HG03159 (cell line): ENCODE data around the gene SHD.

ENCODE experiments used
- ATAC-seq: cut with Tn5 transposase; IDR thresholded peaks from one replicate; pipeline ENCODE4 v1.9.1; 2021; ENCODE audit warnings: mild to moderate bottlenecking, moderate library complexity; ENCODE audit not compliant: unreplicated experiment

SHD gene

DNA sequence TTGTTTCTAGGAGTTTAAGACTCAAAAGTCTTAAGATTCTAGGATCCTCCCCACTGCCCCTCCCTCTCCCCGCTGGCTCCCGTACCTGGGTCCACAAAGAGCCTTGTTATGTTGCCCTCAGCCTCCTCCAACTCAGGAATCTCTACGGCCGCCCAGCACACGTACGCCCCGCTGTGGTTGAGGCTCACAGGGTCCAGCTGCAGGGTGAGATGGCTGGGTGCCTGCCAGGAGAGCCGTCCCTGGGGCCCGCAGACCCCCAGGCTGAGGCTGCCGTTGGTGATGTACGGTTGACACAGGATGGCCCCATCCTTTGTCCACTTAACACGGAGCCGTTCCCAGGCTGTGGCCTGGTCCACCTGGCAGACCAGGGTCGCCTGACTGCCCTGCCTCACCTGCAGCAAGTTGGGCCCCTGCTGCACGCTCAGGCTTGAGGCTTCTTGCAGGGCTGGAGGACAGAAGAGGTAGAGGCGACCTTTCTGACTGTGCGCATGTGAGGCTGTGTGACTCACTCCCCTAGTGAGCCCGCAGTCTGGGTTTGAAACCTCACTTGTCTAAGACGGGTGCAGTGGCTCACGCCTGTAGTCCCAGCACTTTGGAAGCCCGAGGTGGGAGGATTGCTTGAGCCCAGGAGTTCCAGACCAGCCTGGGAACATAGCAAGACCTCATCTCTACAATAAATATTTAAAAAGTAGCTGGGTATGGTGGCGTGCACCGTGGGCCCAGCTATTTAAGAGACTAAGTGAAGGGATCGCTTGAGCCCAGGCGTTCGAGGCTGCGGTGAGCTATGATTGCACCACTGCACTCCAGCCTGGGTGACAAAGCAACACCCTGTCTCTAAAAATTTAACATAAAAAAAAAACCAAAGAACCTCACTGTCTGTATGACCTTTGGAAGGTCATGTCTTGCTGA, 19.1 kb downstream of the SHD start:
- no peak for ATAC-seq

DNA sequence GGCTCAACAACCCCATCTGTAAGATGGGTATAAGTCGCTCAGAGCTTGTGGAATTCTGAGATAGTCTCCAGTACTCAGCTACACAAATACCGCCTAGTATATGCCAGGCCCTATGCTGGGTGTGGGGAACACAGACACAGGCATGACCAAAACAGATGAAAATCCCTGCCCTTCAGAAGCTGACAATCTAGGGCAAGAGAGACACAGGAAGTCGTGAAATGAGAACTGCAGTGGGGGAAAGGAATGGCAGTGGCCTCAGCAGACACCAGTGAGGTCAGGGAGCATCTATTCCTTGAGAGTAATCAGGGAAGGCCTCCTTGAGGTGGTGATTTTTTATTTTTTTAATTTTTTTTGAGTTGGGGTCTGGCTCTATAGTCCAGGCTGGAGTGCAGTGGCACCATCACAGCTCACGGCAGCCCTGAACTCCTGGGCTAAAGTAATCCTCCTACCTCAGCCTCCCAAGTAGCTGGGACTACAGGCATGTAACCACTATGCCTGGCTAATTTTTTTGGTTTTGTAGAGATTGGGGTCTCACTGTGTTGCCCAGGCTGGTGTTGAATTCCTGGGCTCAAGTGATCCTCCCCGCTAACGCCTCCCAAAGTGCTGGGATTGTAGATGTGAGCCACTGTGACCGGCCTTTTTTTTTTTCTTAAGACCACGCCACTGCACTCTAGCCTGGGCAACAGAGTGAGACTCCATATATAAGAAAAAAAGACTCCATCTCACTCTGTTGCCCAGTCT, 19.9 kb downstream of the SHD start:
- no peak for ATAC-seq

DNA sequence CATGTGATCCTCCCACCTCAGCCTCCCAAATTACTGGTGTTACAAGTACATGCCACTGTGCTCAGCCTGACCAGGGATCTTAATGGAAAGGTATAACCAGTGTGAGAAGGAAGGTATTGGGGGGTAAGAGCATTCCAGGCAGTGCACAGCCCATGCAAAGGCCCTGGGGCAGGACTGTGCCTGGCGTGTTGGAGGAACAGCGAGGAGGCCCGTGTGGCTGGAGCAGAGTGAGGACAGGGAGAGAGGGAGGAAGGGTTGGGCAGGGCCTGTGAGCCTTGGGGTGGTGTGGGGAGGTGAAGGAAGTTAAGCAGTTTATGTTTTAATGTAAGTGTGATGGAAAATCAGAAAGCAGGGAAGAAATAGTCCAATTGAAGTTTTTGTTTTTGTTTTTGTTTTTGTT, 21.5 kb downstream of the SHD start:
- no peak for ATAC-seq

DNA sequence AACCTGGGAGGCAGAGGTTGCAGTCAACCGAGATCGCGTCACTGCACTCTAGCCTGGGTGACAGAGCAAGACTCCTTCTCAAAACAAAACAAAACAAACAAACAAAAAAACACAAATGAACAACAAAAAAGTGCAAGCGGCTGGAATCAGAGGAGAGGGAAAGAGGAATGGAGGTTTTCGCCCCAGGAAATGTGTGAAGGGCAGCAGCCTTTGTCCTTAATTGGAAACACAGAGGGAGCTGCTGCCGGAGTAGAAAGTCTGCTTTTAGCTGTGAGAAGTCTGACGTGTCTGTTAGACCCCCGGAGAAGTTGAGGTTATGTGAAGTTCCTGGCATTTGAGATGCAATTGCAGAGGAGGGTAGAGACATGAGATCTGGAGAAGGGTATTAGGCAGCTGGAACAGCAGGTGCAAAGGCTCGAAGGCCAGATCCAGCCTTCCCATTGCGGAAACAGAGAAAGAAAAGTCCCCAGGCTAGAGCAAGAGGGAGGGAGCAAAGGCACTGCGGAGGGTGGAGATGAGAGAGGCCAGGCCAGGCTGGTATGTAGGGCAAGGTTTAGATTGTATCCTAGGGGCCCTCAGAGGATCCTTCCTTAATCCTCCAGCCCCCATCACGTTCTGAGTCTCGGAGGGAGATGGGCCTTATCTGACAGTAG, 22.6 kb downstream of the SHD start:
- ATAC-seq, result no peak

DNA sequence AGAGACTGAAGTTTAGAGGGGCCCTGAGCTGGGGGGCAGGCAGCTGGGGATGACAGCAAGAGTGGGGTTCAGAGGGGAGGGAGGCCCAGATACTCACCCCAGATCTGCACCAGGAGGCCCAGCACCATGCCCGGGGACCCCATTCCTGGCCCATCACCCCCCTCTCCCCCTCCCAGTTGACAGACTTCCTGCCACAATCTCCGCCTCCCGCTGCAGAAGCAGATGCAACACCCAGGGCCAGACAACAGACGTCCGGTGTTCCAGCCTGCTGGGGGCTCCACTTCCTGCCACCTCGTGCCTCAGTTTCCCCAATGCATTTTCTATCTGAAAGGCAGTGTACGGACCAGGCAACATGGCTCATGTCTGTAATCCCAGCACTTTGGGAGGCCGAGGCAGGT, 23.2 kb downstream of the SHD start, which contains the start of gene TMIGD2:
TMIGD2 (minus strand) TSS at position 147 of the 398 bp plus-strand sequence; CDS start at position 143, 4 bp downstream.
- no peak for ATAC-seq

DNA sequence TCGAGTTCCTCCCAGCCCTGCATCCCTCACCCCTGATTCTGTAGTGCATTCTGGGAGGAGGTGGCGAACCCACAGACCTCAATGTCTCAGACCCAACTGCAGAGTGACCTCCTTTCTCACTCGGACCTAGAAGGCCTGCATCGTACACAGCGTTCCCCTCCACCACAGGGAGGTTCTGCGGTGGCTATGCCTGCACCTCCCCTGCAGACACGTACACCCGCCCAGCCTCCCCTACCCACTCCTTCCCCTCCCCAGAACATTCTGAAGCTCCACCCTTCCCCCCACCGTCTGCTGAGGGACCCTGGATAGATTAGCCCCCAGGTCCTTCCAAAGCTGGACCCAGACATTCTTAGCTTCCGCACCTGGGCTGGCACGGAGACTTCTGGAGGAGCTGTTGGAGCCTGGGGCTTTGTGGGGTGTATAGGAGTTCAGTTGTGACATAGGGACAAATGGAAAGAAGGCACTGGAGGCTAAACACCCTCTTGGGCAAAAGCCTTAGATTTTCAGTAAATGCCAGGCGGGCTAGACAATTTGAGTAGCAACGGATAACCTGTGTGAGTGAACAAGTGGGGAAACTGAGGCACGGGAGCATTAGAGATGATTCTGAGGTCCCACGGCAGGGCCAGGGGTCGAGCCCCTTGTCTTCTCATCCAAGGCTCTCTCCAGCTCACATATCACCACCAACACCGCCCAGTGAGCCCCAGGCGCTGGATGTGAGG, 24.9 kb downstream of the SHD start:
- ATAC-seq, result no peak

DNA sequence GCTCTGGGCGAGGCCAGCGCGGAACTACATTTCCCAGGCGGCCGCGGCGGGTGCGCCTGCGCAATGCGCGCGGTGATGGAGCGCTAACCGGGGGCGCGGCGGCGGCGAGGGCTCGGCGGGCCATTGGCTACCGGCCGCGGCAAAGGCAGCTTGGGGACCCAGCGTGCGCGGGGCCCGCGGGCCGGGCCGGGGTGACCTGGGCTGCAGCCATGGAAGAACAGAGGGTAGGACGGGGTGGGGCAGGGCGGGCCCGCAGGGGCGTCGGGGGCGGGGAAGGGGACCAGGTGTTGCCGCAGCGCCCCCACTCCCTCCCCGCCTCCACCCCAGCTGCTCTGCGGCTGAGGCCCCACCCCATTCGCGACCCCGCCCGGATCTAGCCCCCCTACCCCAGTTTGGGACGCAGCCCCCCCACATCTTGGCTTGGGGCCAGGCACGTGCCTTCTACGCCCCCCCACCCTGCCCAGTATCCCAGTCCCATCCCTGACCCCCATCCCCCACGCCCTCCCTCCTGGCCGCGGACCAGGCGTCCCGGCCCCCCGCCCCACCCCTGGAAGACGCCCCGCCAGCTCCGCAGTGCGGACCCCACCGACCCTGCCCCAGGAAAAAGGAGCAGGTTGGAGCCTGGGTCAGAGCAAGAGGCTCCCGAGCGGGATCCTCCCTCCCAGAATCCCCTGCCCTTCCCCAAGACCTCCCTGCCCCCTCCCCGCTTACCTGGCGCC, 25.6 kb downstream of the SHD start, which contains the start of gene FSD1:
FSD1 (plus strand) TSS at position 61 of the 719 bp plus-strand sequence; CDS start at position 210, 149 bp downstream.
- ATAC-seq, result no peak

DNA sequence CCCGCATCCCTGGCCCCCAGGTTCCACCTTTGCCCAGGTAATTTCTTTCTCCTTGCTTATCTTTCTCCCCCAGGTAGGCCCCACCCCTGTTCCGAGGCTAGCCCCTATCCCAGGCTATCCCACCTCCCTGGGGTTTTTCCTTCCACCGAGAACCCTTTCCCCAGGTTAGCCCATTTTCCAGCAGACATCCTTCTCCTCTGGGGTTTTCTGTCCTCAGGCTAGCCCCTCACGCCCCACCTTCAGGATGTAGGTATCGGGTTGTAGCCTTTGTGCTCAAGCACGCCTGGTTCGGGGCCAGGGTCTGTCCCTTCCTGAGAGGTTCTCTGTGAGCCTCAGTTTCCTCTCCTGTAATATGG, 26.2 kb downstream of the SHD start:
- no peak for ATAC-seq

DNA sequence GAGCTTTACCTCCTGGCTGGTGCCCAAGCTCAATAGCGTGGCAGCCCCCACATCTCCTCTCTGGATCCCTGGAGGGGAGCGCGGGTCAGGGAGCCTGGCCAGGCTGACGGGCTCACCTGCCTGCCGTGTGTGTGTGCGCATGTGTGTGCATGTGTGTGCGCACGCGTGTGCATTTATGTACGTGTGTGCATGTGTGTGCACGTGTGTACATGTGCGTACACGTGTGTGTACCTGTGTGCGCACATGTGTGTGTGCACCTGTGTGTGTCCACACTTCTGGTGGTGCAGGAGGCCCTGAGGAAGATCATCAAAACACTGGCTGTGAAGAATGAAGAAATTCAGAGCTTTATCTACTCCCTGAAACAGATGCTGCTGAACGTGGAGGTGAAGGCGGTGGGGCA, 26.6 kb downstream of the SHD start:
- no peak for ATAC-seq

DNA sequence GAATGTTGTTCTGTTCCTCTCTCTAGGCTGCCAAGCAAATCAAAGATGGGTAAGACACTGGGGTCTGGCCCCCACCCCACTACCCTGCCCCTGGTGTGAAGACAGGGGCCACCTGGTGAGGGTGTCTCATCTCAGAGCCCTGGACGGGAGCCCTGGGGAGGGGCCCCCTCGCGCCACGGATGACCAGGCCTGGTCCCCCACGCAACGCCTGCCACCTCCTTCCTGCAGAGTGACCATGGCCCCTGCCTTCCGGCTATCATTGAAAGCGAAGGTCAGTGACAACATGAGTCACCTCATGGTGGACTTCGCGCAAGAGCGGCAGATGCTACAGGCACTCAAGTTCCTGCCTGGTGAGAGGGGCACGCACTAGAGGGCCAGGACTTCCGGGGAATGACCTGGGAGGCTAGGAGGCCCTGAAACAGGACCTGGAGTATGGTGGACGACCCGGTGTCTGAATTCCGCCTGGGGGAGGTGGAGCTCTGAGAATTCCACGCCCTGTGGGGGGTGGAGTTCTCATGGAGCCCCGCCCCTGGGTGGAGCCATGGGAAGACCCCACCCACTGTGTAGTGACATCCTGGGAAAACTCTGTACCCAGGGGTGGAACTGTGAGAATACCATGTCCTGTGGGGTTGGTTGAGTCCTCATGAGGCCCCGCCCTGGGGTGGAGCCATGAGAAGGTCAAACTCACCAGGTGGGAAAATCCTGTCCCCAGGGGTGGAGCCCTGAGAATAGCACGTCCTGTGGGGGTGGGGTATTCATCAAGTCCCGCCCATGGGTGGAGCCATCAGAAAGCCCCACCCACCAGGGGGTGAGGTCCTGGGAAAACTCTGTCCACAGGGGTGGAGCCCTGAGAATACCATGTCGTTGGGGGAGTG, 31.4 kb downstream of the SHD start:
- no peak for ATAC-seq

DNA sequence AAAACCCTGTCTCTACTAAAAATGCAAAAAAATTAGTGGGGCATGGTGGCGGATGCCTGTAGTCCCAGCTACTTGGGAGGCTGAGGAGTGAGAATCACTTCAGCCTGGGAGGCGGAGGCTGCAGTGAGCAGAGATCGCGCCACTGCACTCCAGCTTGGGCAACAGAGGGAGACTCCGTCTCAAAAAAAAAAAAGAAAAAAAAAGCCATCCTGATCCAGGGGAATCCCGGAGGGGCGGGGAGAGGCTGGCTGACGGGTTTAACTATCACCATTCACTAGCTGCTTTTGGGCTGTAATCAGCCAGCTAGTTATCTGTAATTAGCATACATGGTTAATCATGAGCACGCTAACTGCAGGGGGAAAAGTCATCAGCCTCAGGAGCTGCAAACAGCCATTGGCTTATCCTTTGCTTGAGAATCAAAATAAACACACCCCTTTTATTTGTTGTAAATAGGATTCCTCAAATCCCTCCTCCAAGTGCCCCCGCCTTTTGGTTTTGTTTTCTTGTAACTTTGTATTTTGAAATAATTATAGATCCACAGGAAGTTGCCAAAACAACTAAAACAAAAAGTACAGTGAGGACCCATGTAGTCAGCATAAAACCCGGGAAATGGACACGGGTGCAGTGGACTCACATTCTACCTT, 34.9 kb downstream of the SHD start:
- ATAC-seq, result no peak

DNA sequence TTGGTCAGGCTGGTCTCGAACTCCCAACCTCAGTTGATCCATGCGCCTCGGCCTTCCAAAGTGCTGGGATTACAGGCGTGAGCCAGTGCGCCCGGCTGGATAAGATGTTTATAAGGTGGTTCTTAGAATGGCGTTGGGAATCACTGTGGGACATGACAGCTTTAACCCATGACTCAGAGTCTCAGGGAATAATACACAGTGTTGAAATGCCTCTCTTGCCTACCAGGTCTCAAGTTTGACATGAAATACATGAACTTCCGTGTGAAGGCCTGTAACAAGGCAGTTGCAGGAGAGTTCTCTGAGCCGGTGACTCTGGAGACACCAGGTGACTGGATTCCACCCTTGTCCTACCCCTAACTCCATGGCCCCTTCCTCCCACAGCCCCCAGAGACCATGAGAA, 37.9 kb downstream of the SHD start:
- no peak for ATAC-seq

DNA sequence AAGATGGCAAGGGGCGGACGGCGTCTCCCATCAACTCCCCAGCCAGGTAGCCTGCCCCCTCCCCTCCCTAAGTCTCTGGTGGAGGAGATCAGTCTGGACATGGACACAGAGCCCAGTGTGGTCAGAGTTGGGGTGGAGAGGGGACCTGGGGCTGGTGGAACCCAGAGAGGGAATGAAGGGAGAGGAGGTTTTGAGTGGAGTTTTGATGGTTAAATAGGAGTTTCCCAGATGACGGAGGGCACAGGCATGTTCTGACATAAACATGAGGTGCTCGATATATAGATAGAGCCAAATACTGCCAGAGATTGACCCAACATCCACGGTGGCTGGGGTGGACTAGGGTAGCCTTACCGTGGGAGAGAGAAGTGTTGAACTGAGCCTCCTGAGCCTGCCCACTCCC, 39.4 kb downstream of the SHD start:
- ATAC-seq, result no peak

DNA sequence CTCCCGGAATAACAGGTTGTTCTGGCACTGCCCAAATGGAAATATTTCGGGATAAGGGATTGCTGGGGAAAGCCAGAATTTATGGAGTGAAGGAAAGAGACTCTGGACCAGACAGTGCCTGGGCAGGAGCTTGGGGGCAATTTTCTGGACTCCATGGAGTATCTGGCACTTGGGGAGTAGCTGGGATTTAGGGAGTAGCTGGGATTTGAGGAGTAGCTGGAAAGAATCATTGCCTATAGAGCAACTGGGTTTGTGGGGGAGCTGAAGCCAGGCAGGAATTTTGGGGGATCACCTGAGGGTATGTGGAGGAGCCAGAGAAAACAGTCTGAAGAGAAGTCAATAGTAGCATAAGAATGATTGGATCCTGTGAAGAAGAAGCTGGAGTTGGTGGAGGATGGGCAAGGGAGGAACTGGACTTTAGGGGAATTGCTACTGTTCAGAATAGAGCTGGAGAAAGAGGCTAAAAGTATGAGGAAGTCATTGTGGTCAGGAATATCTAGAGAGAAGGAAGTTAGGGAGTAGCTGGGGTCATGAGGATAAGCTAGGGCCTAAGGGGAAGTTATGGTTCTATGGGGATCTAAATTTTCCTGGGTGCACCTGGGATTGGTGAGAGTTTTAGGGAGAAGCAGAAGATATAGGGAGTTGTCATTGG, 40.1 kb downstream of the SHD start:
- no peak for ATAC-seq

DNA sequence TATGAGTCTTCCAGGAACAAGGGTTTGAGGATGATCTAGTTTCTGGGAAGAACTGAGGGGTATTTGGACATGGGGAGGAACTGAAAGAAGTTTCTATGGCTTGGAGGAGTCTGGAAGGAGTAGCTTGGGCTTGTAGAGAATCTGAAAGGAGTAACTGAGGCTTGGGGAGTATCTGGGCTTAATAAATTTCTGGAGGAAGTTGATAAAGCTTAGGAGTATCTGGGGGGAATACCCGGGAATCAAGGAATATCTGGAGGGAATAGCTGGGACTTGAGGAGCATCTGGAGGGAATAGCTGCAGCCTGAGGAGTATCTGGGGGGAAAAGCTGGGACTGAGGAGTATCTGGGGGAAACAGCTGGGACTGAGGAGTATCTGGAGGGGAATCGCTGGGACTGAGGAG, 41.4 kb downstream of the SHD start:
- ATAC-seq, result no peak

DNA sequence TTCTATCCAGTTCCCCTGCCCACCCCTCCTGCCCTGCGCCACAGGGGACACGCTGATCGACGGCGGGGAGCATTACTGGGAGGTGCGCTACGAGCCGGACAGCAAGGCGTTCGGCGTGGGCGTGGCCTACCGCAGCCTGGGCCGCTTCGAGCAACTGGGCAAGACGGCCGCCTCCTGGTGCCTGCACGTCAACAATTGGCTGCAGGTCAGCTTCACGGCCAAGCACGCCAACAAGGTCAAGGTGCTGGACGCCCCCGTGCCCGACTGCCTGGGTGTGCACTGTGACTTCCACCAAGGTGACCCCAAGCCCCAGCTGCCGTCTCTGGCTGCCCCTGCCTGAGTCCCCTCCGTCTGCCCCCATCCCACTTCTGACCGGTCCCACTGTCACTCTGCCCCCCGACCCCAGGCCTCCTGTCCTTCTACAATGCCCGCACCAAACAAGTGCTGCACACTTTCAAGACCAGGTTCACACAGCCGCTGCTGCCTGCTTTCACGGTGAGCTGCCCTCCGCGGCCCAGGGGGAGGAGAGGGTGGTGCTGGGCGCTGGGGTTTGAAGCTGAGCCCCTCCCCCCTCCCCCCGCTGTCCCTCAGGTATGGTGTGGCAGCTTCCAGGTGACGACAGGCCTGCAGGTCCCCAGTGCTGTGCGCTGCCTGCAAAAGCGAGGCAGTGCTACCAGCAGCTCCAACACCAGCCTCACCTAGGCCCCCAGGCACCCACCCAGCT, 44.0 kb downstream of the SHD start:
- no peak for ATAC-seq

DNA sequence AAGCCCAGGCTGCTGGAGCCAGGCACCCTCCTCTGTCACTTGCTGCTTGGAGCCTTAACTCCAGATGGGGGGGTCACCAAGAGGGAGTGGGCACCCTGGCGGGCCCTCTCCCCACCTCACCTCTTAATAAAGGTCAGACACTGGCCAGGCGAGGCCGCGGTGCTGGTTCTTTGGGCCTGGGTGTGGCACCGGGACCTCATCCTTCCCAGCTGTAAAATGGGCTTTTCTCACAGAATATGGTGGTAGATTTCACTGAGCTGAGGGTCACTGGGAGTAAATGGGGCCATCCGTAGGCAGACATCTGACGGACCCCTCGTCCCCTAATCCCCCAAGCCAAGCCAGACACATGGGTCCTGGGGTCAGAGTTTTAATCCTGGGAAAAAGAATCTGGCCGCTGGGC, 44.6 kb downstream of the SHD start:
- no peak for ATAC-seq

DNA sequence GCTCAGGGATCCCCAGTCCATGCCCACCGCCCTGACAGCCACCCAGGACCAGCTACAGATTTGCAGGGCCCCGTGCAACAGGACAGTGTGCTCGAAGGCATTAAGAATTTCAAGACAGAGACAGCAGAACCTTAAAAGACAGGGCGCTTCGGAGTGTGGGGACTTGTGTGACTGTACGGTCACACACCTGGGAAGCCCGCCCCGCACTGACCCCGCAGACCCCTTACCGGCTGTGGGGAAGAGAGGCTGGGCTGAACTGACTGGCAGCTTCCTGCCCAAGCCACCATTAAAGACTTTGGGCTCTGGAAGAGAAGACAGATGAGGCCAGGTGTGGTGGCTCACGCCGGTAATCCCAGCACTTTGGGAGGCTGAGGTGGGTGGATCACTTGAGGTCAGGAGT, 45.2 kb downstream of the SHD start:
- ATAC-seq, result no peak
